GM13977 (cell line): Measurements from ENCODE around the gene NPC1L1.
"Not testable (repeated sequence)": the region's sequence is repeated elsewhere in the genome, so short reads cannot be mapped to it uniquely, and the experiment has no call there.

Experiments
- DNase-seq: peaks from one replicate; pipeline ENCODE4 v3.0.0; 2012; ENCODE audit warnings: low spot score
- CTCF ChIP-seq: IDR thresholded peaks from 2 replicates; pipeline ENCODE4 v1.5.1; 2012; ENCODE audit warnings: mild to moderate bottlenecking, control low read depth; ENCODE audit not compliant: insufficient read depth; ENCODE audit errors: extremely low read depth, missing control alignments
- in situ Hi-C: fragments of 300-500 bp; cut with MboI; formaldehyde crosslinking; loops from one replicate; pipeline ENCODE4 v1.12.0; 2022; ENCODE audit warnings: low sequenced_read_pairs, low pct_unique_long_range_greater_than_20kb, mixed read lengths, inconsistent platforms; ENCODE audit not compliant: unreplicated experiment

NPC1L1 gene

DNA sequence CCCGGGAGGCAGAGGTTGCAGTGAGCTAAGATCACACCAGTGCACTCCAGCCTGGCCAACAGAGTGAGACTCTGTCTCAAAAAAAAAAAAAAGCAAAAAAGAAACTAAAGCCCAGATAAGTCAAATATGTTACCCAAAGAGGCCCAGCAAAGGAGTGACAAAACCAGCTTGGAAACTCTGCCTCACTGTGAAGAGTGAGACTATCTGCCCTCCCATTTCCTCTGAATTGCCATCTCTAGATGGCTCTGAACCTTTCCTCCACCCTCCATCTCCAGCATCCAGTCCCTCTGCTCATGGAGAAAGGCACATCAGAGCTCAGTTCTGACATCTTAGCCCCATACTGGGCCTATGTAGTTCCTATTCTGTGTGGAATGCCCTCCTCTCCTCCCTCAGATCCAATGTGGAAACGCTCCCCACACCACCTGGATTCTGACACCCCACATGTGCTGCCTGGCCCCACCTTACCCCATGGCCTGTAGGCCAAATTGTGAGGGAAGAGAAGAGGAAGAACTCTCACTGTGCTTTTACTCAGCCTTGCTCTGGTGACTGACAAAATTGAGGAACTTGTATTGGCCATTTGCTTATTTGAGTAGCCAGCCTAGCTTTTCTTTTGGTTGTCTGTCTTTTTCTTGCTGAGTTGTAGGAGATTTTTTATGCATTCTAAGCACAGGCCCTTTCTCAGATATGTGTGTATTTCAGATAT, 32.7 kb downstream of the NPC1L1 start:
- no peak for TF ChIP-seq CTCF
- no peak for DNase-seq
- in situ Hi-C loops: no loop called here

GRCh38 chr7:44506592-44507288, 34.4 kb downstream of the NPC1L1 start:
- in situ Hi-C loops: not testable (repeated sequence)

DNA sequence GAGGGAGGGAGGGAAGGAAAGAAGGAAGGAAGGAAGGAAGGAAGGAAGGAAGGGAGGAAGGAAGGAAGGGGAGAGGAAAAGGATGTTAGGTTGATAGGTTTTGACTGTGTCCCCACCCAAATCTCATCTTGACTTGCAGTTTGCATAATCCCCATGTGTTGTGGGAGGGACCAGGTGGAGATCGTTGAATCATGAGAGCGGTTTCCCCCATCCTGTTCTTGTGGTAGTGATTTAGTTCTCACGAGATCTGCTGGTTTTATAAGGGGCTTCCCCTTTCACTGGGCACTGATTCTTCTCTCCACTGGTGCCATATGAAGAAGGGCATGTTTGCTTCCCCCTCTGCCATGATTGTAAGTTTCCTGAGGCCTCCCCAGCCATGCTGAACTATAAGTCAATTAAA, 35.5 kb downstream of the NPC1L1 start:
- no peak for TF ChIP-seq CTCF
- in situ Hi-C loops: no loop called here
- DNase-seq: no peak

More at GRCh38 chr7:44506592-44507288, 34.4 kb downstream of the NPC1L1 start:
- not testable (repeated sequence) for DNase-seq

GRCh38 chr7:44498230-44498954, 42.7 kb downstream of the NPC1L1 start:
- TF ChIP-seq CTCF: no peak
- in situ Hi-C loops: no loop called here
- no peak for DNase-seq

- in situ Hi-C loops: no loop called here
- no peak for DNase-seq
- TF ChIP-seq CTCF: no peak
Measured at GRCh38 chr7:44497155-44498027, 43.7 kb downstream of the NPC1L1 start.

DNA sequence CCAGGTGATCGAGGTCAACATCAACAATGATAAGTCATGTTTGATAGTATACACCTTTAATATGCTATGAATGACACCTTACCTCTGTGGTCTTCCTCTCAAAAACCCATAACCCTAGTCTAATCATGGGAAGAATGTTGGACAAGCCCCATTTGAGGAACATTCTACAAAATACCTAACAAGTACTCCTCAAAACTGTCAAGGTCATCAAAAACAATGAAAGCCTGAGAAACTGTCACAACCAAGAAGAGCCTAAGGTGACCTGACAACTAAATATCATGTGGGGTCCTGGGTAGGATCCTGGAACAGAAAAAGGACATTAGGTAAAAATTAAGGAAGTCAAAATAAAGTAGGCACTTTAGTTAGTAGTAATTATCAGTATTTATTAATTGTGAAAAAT, 44.7 kb downstream of the NPC1L1 start:
- TF ChIP-seq CTCF: no peak
- in situ Hi-C loops: no loop called here
- DNase-seq: no peak
